A549 (cell line): ENCODE results near the gene OVCH1. TPM values are rescaled to one million over a fixed set of nuclear protein-coding genes. Genes with fewer than 3 reads are reported as not detected.

Experiments used
- ATAC-seq, 2 experiments: fragments of 200-7000 bp in 1 of 2; fragments of >200 bp in 1 of 2; cut with Nextera tagmentation in 1 of 2; cut with Tn5 transposase in 1 of 2; 3 replicates each; pipeline versions ENCODE4 v1.8.0 to v1.9.1; 2018 to 2020; ENCODE audit warnings: mild to moderate bottlenecking in 1 of 2, moderate library complexity in 1 of 2
- CTCF ChIA-PET: fragments of 300-600 bp; sonication (Branson Sonifier 250); formaldehyde crosslinking; extraction: SDS; loops from one replicate; lab custom pipeline; 2021; ENCODE audit warnings: antibody characterized with exemption, inconsistent platforms; lab: Yijun Ruan, JAX
- POLR2A ChIA-PET: fragments of 350-600 bp; formaldehyde crosslinking; extraction: SDS; loops from one replicate; lab custom pipeline; 2021; ENCODE audit warnings: antibody characterized with exemption, inconsistent platforms; lab: Yijun Ruan, JAX
- DNase-seq, 2 experiments: peaks; one replicate each; pipeline versions ENCODE4 v3.0.0 to v3.0.0-alpha.2; 2011 to 2016; ENCODE audit warnings: low read depth in 1 of 2, low spot score in 1 of 2
- FAIRE-seq: peaks from 2 replicates; lab custom pipeline; 2011; peaks lifted over from hg19 to GRCh38; lab: Jason Lieb, UNC
- H3K27ac ChIP-seq, 2 experiments: fragments of >200 bp; sonication (Bioruptor Twin); formaldehyde crosslinking; 3 replicates each; pipeline ENCODE4 v1.5.1; 2016 to 2017
- H3K4me1 ChIP-seq: fragments of >200 bp; sonication (Bioruptor Twin); formaldehyde crosslinking; 3 replicates; pipeline ENCODE4 v1.6.1; 2016
- H3K4me2 ChIP-seq: fragments of >200 bp; sonication (Bioruptor Twin); formaldehyde crosslinking; 3 replicates; pipeline ENCODE4 v1.6.1; 2016
- H3K4me3 ChIP-seq: fragments of >200 bp; sonication (Bioruptor Twin); formaldehyde crosslinking; 3 replicates; pipeline ENCODE4 v1.5.1; 2016
- H3K9me3 ChIP-seq: fragments of >200 bp; sonication (Bioruptor Twin); formaldehyde crosslinking; 3 replicates; pipeline ENCODE4 v1.6.1; 2016
- ATOH8 ChIP-seq: fragments of 250-450 bp; sonication (Bioruptor Pico); IDR thresholded peaks from 2 replicates; pipeline ENCODE4 v1.5.0; 2020; ENCODE audit warnings: low read depth, mild to moderate bottlenecking, moderate library complexity
- CBX2 ChIP-seq: fragments of 200-600 bp; sonication (generic); IDR thresholded peaks from 2 replicates; pipeline ENCODE4 v1.6.1; 2016; ENCODE audit warnings: low read depth, mild to moderate bottlenecking, borderline replicate concordance
- ELK1 ChIP-seq: fragments of 150-350 bp; IDR thresholded peaks from 2 replicates; pipeline ENCODE4 v1.6.1; 2014; ENCODE audit warnings: low read depth, mild to moderate bottlenecking, low read length
- FOXS1 ChIP-seq: fragments of 250-450 bp; sonication (Bioruptor Pico); IDR thresholded peaks from 2 replicates; pipeline ENCODE4 v1.5.0; 2020; ENCODE audit warnings: mild to moderate bottlenecking, moderate library complexity
- GATA3 ChIP-seq: IDR thresholded peaks from 2 replicates; pipeline ENCODE4 v1.6.1; 2012; ENCODE audit warnings: borderline replicate concordance
- HEYL ChIP-seq: fragments of 250-450 bp; sonication (Bioruptor Pico); IDR thresholded peaks from 2 replicates; pipeline ENCODE4 v1.8.0; 2021; ENCODE audit warnings: mild to moderate bottlenecking, moderate library complexity
- HMGXB4 ChIP-seq: fragments of 250-450 bp; sonication (Bioruptor Pico); IDR thresholded peaks from 2 replicates; pipeline ENCODE4 v1.5.0; 2021; ENCODE audit warnings: mild to moderate bottlenecking, moderate library complexity, borderline replicate concordance
- HOXB5 ChIP-seq: fragments of 250-450 bp; sonication (Bioruptor Pico); IDR thresholded peaks from 2 replicates; pipeline ENCODE4 v1.5.0; 2020; ENCODE audit warnings: mild to moderate bottlenecking, moderate library complexity
- MAZ ChIP-seq: fragments of 150-350 bp; IDR thresholded peaks from 2 replicates; pipeline ENCODE4 v1.6.1; 2014; ENCODE audit warnings: antibody characterized with exemption, low read depth, low read length, borderline replicate concordance
- MYC ChIP-seq: IDR thresholded peaks from 2 replicates; pipeline ENCODE4 v1.6.1; 2012; ENCODE audit warnings: mild to moderate bottlenecking, inconsistent platforms, low read length, improper control_type of control experiment, borderline replicate concordance
- NFE2L2 ChIP-seq: fragments of 150-350 bp; conservative IDR thresholded peaks from 2 replicates; pipeline ENCODE4 v1.6.1; 2014; ENCODE audit warnings: low read length
- POLR2AphosphoS2 ChIP-seq: conservative IDR thresholded peaks from 2 replicates; pipeline ENCODE4 v1.6.1; 2012; ENCODE audit warnings: low read length, improper control_type of control experiment, inconsistent platforms
- RAD21 ChIP-seq, 2 experiments: fragments of >200 bp in 1 of 2; sonication (Bioruptor Twin) in 1 of 2; formaldehyde crosslinking in 1 of 2; IDR thresholded peaks in 1 of 2; conservative IDR thresholded peaks in 1 of 2; 2 replicates in 1 of 2; 3 replicates in 1 of 2; pipeline ENCODE4 v1.6.1; 2012 to 2018; ENCODE audit warnings: inconsistent platforms in 1 of 2
- RARB ChIP-seq: fragments of 250-450 bp; sonication (Bioruptor Pico); IDR thresholded peaks from 2 replicates; pipeline ENCODE4 v1.8.0; 2021; ENCODE audit warnings: mild to moderate bottlenecking, moderate library complexity
- RFX5 ChIP-seq: fragments of 450-650 bp; IDR thresholded peaks from 2 replicates; pipeline ENCODE4 v1.7.1; 2014; ENCODE audit warnings: antibody characterized with exemption, mild to moderate bottlenecking, moderate library complexity
- RNF2 ChIP-seq: fragments of 200-600 bp; sonication (generic); IDR thresholded peaks from 2 replicates; pipeline ENCODE4 v1.6.1; 2016; ENCODE audit warnings: low read depth, mild to moderate bottlenecking, antibody characterized with exemption, moderate library complexity, borderline replicate concordance
- ZC3H11A ChIP-seq: fragments of 450-650 bp; IDR thresholded peaks from 2 replicates; pipeline ENCODE4 v1.6.1; 2014; ENCODE audit warnings: antibody characterized with exemption, mild to moderate bottlenecking
- ZNF302 ChIP-seq: fragments of 250-450 bp; sonication (Bioruptor Pico); IDR thresholded peaks from 2 replicates; pipeline ENCODE4 v1.9.0; 2021; ENCODE audit warnings: inconsistent platforms, mild to moderate bottlenecking, moderate library complexity
- ZSCAN20 ChIP-seq: fragments of 250-450 bp; sonication (Bioruptor Pico); IDR thresholded peaks from 2 replicates; pipeline ENCODE4 v1.8.0; 2022; ENCODE audit warnings: mild to moderate bottlenecking, moderate library complexity
- WGBS: methylation state at CpG from one replicate; pipeline ENCODE4 v1.1.6; 2017; ENCODE audit errors: missing lambda C conversion rate; 5-methylcytosine and 5-hydroxymethylcytosine counted together
- polyA plus RNA-seq, 4 experiments: library from polyadenylated mRNA; depleted of rRNA in 3 of 4; stranded (reverse); fragments of >200 nt; fragmentation: RNase III in 1 of 4; extraction: RNeasy Plus Mini Kit Qiagen cat#74134 plus additional on column Dnase treatment in 1 of 4; gene quantifications; 2 replicates in 3 of 4; 3 replicates in 1 of 4; pipeline ENCODE4 v1.2.3, GENCODE V29; 2011 to 2017
- TF ChIP-seq, protein P1 (sequence below): IDR thresholded peaks from 2 replicates; pipeline ENCODE4 v1.6.1; 2012; ENCODE audit warnings: low read depth, borderline replicate concordance
- TF ChIP-seq, protein P2 (sequence below): fragments of 200-600 bp; sonication (generic); IDR thresholded peaks from 2 replicates; pipeline ENCODE4 v1.6.1; 2016; ENCODE audit warnings: antibody characterized with exemption, mild to moderate bottlenecking, moderate library complexity

The OVCH1 gene
- polyA plus RNA-seq, 2 of the 4 experiments (the other 2 are of a cell fraction) = not detected

- no peak for TF ChIP-seq HOXB5
- TF ChIP-seq MYC = no peak
Observed at GRCh38 chr12:29402437-29402836, 95.0 kb downstream of the OVCH1 start (continued).

- FAIRE-seq = no peak
- no peak overlapping the region for H3K27ac ChIP-seq
- TF ChIP-seq HEYL (CRISPR knock-in tag) (no peak), POLR2AphosphoS2 (no peak), MAZ (no peak), ZC3H11A (no peak), RAD21 (conservative IDR thresholded peaks at IDR 0.05 in 1 of 2, IDR thresholded peaks at IDR 0.05 in 1 of 2) (no peak), FOXS1 (CRISPR knock-in tag) (no peak), RFX5 (no peak), CBX2 (no peak), GATA3 (no peak), RNF2 (no peak), RARB (CRISPR knock-in tag) (no peak), NFE2L2 (no peak)
- TF ChIP-seq, all 56 proteins: peak for 0
- 54% methylated on average over 1 of the region's 1 CpG for WGBS
- no peak for DNase-seq
- CTCF ChIA-PET = no interaction called here
- no peak overlapping the region for H3K4me3 ChIP-seq
- no peaks in the 10 kb centered on the region for H3K9me3 ChIP-seq
- no peak for ATAC-seq
- no peak overlapping the region for H3K4me2 ChIP-seq
- no peaks in the 10 kb centered on the region for H3K4me1 ChIP-seq
- POLR2A ChIA-PET = no interaction called here
Observed at GRCh38 chr12:29398495-29398894, 99.0 kb downstream of the OVCH1 start.

GRCh38 chr12:29396774-29397173 is 100.7 kb downstream of the OVCH1 start:
- no peak for TF ChIP-seq HMGXB4 (CRISPR knock-in tag)
- TF ChIP-seq, protein P1, sequence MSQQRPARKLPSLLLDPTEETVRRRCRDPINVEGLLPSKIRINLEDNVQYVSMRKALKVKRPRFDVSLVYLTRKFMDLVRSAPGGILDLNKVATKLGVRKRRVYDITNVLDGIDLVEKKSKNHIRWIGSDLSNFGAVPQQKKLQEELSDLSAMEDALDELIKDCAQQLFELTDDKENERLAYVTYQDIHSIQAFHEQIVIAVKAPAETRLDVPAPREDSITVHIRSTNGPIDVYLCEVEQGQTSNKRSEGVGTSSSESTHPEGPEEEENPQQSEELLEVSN = no peak
- TF ChIP-seq ELK1 = no peak
- no peak for TF ChIP-seq ZNF302 (CRISPR knock-in tag)
- no peak for TF ChIP-seq ZSCAN20 (CRISPR knock-in tag)
- TF ChIP-seq, protein P2, sequence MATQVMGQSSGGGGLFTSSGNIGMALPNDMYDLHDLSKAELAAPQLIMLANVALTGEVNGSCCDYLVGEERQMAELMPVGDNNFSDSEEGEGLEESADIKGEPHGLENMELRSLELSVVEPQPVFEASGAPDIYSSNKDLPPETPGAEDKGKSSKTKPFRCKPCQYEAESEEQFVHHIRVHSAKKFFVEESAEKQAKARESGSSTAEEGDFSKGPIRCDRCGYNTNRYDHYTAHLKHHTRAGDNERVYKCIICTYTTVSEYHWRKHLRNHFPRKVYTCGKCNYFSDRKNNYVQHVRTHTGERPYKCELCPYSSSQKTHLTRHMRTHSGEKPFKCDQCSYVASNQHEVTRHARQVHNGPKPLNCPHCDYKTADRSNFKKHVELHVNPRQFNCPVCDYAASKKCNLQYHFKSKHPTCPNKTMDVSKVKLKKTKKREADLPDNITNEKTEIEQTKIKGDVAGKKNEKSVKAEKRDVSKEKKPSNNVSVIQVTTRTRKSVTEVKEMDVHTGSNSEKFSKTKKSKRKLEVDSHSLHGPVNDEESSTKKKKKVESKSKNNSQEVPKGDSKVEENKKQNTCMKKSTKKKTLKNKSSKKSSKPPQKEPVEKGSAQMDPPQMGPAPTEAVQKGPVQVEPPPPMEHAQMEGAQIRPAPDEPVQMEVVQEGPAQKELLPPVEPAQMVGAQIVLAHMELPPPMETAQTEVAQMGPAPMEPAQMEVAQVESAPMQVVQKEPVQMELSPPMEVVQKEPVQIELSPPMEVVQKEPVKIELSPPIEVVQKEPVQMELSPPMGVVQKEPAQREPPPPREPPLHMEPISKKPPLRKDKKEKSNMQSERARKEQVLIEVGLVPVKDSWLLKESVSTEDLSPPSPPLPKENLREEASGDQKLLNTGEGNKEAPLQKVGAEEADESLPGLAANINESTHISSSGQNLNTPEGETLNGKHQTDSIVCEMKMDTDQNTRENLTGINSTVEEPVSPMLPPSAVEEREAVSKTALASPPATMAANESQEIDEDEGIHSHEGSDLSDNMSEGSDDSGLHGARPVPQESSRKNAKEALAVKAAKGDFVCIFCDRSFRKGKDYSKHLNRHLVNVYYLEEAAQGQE = no peak
- TF ChIP-seq ATOH8 (CRISPR knock-in tag) = no peak
- no peaks in the 10 kb centered on the region for H3K9me3 ChIP-seq
- no peaks in the 10 kb centered on the region for H3K4me1 ChIP-seq
- ChIA-PET POLR2A (no interaction called here), CTCF (interaction anchor here (0.5 kb wide), 1 partner anchor 75 kb away, joined by 3 read pairs; no protein-coding TSS in a partner anchor)
- H3K4me2 ChIP-seq = no peak overlapping the region
- WGBS = 8% methylated on average over 3 of the region's 3 CpGs
- no peak overlapping the region for H3K4me3 ChIP-seq
- ATAC-seq = no peak
- DNase-seq = no peak
- no peak for FAIRE-seq
- H3K27ac ChIP-seq = no peak overlapping the region
